Heart left ventricle (tissue), 16 donors: ENCODE measurements around the gene DRGX. TPM values are rescaled to one million over a fixed set of nuclear protein-coding genes. Genes with fewer than 3 reads are reported as not detected.
A peak's percentile ranks its signal among the peaks of the same experiment; 100 is the strongest.

Experiments used
- ATAC-seq, 4 donors: fragments of 200-7000 bp; cut with Tn5 transposase; one replicate each; pipeline ENCODE4 v1.9.1; 2020 to 2022; ENCODE audit warnings: moderate library complexity in 4 of 4, mild to moderate bottlenecking in 3 of 4, moderate number of reproducible peaks in 1 of 4
- DNase-seq, 5 donors: peaks; one replicate each; pipeline ENCODE4 v3.0.0-alpha.2; 2020
- H3K27ac ChIP-seq, 12 donors: fragments of 200-600 bp; sonication (generic) in 4 of 12; one replicate each; pipeline versions ENCODE4 v1.5.0 to v1.8.0; 2016 to 2022; ENCODE audit warnings: mild to moderate bottlenecking in 2 of 12
- H3K27me3 ChIP-seq, 9 donors: fragments of 200-600 bp; sonication (generic) in 2 of 9; one replicate each; pipeline versions ENCODE4 v1.5.1 to v1.8.0; 2016 to 2022; ENCODE audit warnings: mild to moderate bottlenecking in 3 of 9
- H3K36me3 ChIP-seq, 9 donors: fragments of 200-600 bp; sonication (generic) in 2 of 9; one replicate each; pipeline versions ENCODE4 v1.5.0 to v1.8.0; 2018 to 2022; ENCODE audit warnings: mild to moderate bottlenecking in 2 of 9
- H3K4me1 ChIP-seq, 12 donors: fragments of 200-600 bp; sonication (generic) in 4 of 12; one replicate each; pipeline versions ENCODE4 v1.5.0 to v1.8.0; 2016 to 2022; ENCODE audit warnings: mild to moderate bottlenecking in 3 of 12
- H3K4me3 ChIP-seq, 12 donors: fragments of 200-600 bp; sonication (generic) in 4 of 12; one replicate each; pipeline versions ENCODE4 v1.5.0 to v1.8.0; 2017 to 2022; ENCODE audit warnings: mild to moderate bottlenecking in 9 of 12, moderate library complexity in 4 of 12
- H3K9me3 ChIP-seq, 12 donors: fragments of 200-600 bp; sonication (generic) in 4 of 12; one replicate each; pipeline versions ENCODE4 v1.5.0 to v1.8.0; 2016 to 2022; ENCODE audit warnings: mild to moderate bottlenecking in 1 of 12
- CTCF ChIP-seq, 12 donors: fragments of 200-600 bp; sonication (generic) in 4 of 12; IDR thresholded peaks; one replicate each; pipeline versions ENCODE4 v1.5.0 to v1.8.0; 2018 to 2022; ENCODE audit warnings: antibody characterized with exemption in 12 of 12, mild to moderate bottlenecking in 5 of 12
- POLR2A ChIP-seq, 2 donors: fragments of 450-650 bp; IDR thresholded peaks; one replicate each; pipeline ENCODE4 v1.6.1; 2017; ENCODE audit warnings: antibody characterized with exemption in 2 of 2, mild to moderate bottlenecking in 2 of 2, moderate library complexity in 2 of 2
- WGBS, 4 donors: extraction: QIAGEN DNeasy Blood & Tissue Kit in 2 of 4; methylation state at CpG; one replicate each; pipeline versions ENCODE4 v1.1.5 to v1.1.7; 2013 to 2018; 5-methylcytosine and 5-hydroxymethylcytosine counted together
- intact Hi-C, 10 donors: fragments of 100-400 bp; cut with DNase I; formaldehyde crosslinking; loops; one replicate each; pipeline versions ENCODE4 v1.11.1 to v1.14.2; 2022
- polyA plus RNA-seq, 2 donors: library from polyadenylated mRNA; stranded (reverse); fragments of 200-250 nt; gene quantifications; one replicate each; pipeline ENCODE4 v1.2.3, GENCODE V29; 2013
- total RNA-seq, 9 donors: library from RNA; depleted of rRNA in 2 of 9; stranded (reverse); fragments of >200 nt in 2 of 9; fragmentation: NEBNext Ultra II Directional in 3 of 9; extraction: Animal tissue kit (Norgen Biotek cat#: 25700) in 3 of 9; gene quantifications; one replicate each; pipeline versions ENCODE4 v1.1.0 to v1.2.4, GENCODE V29; 2016 to 2023
- donor health status: ischemic (EF 13 %, LVEDD 7.1; RV severe dilation, severe dysfunction).
- donor health status: healthy with polysubstance abuse.
- donor health status: DM: no; HTN: yes; CAD: no.
- donor health status: DM: no; HTN: no; CAD: no.
- donor health status: ischemic (EF 25% LVEDD 6.9; RV normal size, moderate dysfunction).
- donor health status: ischemic (EF 25% LVEDD 5.7; RV mildly dilated, moderate dysfunction).
- donor health status: healthy.
- donor health status: DM: yes; HTN: yes; CAD: no.
- donor health status: ischemic (EF 35%, LVEDD 5.7; RV mildly dilated, moderate dysfunction).
- donor health status: nonischemic (EF 11% LVEDD 7.7; RV severe dilation, severe dysfunction).
- donor health status: DM: yes; HTN: yes; CAD: no.
- donor health status: PGD.
- donor health status: ischemic (EF 29% LVEDD 5.4; RV normal size, mild dysfunction).
- donor health status: nonischemic (EF 23%, LVEDD 6.1; RV moderate dilation, normal function).

DRGX gene
- total and polyA plus RNA-seq, 11 donors: not detected

- DNase-seq: no peak
- H3K4me3 ChIP-seq: no peak overlapping the region
Measured at GRCh38 chr10:49408519-49409306, 12.8 kb upstream of the DRGX start.

GRCh38 chr10:49407552-49408137 lies 11.8 kb upstream of the DRGX start:
- TF ChIP-seq CTCF (IDR thresholded peaks at IDR 0.05) (peak; percentile 74 to 90 (median 87)), POLR2A (IDR thresholded peaks at IDR 0.05) (no peak)
- H3K27ac ChIP-seq: no peak overlapping the region
- H3K36me3 ChIP-seq: no peaks in the 10 kb centered on the region
- no peak overlapping the region for H3K4me3 ChIP-seq
- intact Hi-C loops: loop anchor here in 9 of 10 donors (2.0 to 10.0 kb wide), 11 partner anchors 55 to 753 kb away; no protein-coding TSS in a partner anchor
- no peaks in the 10 kb centered on the region for H3K9me3 ChIP-seq
- peaks cover 0 to 32% (median 9%) of the 10 kb centered on the region in 9 donors for H3K27me3 ChIP-seq
- DNase-seq (peak; percentile 67 to 88 (median 76)), ATAC-seq (peak; percentile 44 to 86 (median 71))
- WGBS, 4 donors: 4 to 11% (median 7%) methylated on average over 2 of the region's 2 CpGs
- peaks cover 0 to 28% (median 5%) of the 10 kb centered on the region in 12 donors for H3K4me1 ChIP-seq

More at GRCh38 chr10:49408519-49409306, 12.8 kb upstream of the DRGX start:
- H3K36me3 ChIP-seq: no peaks in the 10 kb centered on the region
- no peak overlapping the region for H3K27ac ChIP-seq
- ATAC-seq: peak in 1 of 4 donors; percentile 41
- no peaks in the 10 kb centered on the region for H3K9me3 ChIP-seq
- 44 to 56% (median 50%) methylated on average over 13 of the region's 13 CpGs for WGBS, 4 donors
- no peak for TF ChIP-seq POLR2A (IDR thresholded peaks at IDR 0.05)
- TF ChIP-seq CTCF (IDR thresholded peaks at IDR 0.05): peak in 2 of 12 donors; percentile 20 to 45
- intact Hi-C loops: loop anchor here in 7 of 10 donors (2.0 to 10.0 kb wide), 8 partner anchors 54 to 754 kb away; no protein-coding TSS in a partner anchor
- peaks cover 0 to 28% (median 5%) of the 10 kb centered on the region in 12 donors for H3K4me1 ChIP-seq
- H3K27me3 ChIP-seq: peaks cover 0 to 29% (median 8%) of the 10 kb centered on the region in 9 donors

- H3K27me3 ChIP-seq: peaks cover 0 to 37% (median 11%) of the 10 kb centered on the region in 9 donors
- no peak for DNase-seq
- peaks cover 0 to 28% (median 5%) of the 10 kb centered on the region in 12 donors for H3K4me1 ChIP-seq
- no peak overlapping the region for H3K27ac ChIP-seq
- intact Hi-C loops: loop anchor here in 8 of 10 donors (2.0 to 10.0 kb wide), 10 partner anchors 55 to 752 kb away; no protein-coding TSS in a partner anchor
- ATAC-seq: no peak
- no peaks in the 10 kb centered on the region for H3K9me3 ChIP-seq
- H3K4me3 ChIP-seq: no peak overlapping the region
- 70 to 75% (median 74%) methylated on average over 4 to 5 of the region's 5 CpGs for WGBS, 4 donors
- no peak for TF ChIP-seq CTCF (IDR thresholded peaks at IDR 0.05)
- H3K36me3 ChIP-seq: no peaks in the 10 kb centered on the region
Measured at GRCh38 chr10:49407151-49407550, 11.3 kb upstream of the DRGX start.

GRCh38 chr10:49404321-49404878 lies 8.5 kb upstream of the DRGX start:
- intact Hi-C loops: loop anchor here in 3 of 10 donors (10.0 kb wide), 3 partner anchors 410 to 750 kb away; no protein-coding TSS in a partner anchor
- TF ChIP-seq CTCF (IDR thresholded peaks at IDR 0.05) (no peak), POLR2A (IDR thresholded peaks at IDR 0.05) (no peak)
- ATAC-seq (no peak), DNase-seq (no peak)
- Histone ChIP-seq H3K27me3 (peaks cover under 1 to 65% (median 24%) of the 10 kb centered on the region in 9 donors), H3K4me3 (no peak overlapping the region), H3K4me1 (peaks cover 0 to 12% (median 0%) of the 10 kb centered on the region in 12 donors), H3K36me3 (no peaks in the 10 kb centered on the region), H3K9me3 (no peaks in the 10 kb centered on the region), H3K27ac (no peak overlapping the region)
- 64 to 83% (median 74%) methylated on average over 6 to 8 of the region's 8 CpGs for WGBS, 4 donors
